Measurements from ENCODE around the gene MRAP.
"Not testable (repeated sequence)": the region's sequence is repeated elsewhere in the genome, so short reads cannot be mapped to it uniquely, and the experiment has no call there.

Gene MRAP

DNA sequence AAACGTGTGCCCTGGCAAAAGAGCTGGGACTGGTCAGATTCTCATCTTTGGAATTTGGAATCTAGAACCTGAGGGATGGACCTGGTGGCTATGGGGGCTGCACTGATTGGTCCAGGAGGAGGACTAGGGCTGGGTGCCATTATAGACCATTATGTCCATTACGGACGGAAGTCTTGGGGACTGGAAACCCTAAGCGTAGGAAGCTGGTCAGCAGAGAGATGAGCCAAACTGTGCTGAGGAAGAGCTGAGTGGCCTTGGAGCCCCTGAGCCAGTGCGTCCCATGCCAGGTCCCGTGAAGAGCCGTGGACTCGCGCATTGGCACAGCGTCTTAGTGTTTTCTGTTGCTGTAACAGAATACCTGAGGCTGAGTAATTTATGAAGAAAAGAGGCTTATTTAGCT, 10.0 kb downstream of the MRAP start:
- TF ChIP-seq, protein P1, sequence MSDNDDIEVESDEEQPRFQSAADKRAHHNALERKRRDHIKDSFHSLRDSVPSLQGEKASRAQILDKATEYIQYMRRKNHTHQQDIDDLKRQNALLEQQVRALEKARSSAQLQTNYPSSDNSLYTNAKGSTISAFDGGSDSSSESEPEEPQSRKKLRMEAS (IDR thresholded peaks at IDR 0.05; ENCODE audit: low read depth, low read length): no peak
- TF ChIP-seq POLR2A (IDR thresholded peaks at IDR 0.05; ENCODE audit: extremely low read depth, insufficient read length) (no peak), MYC (IDR thresholded peaks at IDR 0.05; ENCODE audit: low read depth, low read length) (no peak)
- TF ChIP-seq, protein P2, sequence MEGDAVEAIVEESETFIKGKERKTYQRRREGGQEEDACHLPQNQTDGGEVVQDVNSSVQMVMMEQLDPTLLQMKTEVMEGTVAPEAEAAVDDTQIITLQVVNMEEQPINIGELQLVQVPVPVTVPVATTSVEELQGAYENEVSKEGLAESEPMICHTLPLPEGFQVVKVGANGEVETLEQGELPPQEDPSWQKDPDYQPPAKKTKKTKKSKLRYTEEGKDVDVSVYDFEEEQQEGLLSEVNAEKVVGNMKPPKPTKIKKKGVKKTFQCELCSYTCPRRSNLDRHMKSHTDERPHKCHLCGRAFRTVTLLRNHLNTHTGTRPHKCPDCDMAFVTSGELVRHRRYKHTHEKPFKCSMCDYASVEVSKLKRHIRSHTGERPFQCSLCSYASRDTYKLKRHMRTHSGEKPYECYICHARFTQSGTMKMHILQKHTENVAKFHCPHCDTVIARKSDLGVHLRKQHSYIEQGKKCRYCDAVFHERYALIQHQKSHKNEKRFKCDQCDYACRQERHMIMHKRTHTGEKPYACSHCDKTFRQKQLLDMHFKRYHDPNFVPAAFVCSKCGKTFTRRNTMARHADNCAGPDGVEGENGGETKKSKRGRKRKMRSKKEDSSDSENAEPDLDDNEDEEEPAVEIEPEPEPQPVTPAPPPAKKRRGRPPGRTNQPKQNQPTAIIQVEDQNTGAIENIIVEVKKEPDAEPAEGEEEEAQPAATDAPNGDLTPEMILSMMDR (IDR thresholded peaks at IDR 0.05; ENCODE audit: low read depth, low read length): no peak
- no peak overlapping the region for H3K4me3 ChIP-seq (ENCODE audit: low read depth, low read length)
- no peak for DNase-seq (ENCODE audit: low read depth)

DNA sequence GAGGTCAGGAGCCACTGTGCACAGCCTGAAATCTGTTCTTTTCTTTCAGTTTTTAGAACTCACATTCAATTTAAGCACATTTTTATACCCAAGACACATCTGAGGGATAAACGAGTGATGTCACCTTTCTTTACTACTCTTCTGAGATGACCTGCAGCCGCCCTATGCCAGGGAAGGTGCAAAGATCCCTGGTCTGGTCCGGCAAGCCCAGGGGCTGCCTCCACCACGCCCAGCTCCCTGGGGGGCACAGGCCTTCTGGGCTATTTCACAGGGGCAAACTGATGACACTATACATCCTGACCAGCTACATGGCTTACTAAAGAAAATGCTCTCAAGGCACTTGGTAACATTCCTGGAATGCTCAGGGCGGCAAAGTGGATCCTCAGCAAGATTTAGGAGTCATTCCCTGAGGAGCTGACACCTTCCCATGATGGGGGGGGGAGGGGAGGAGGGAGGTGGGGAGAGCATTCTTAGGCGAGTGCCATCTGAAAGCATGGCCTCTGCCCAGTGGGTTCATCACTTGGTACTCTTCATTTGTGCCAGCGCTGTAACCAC, 11.3 kb downstream of the MRAP start:
- no peak for DNase-seq (ENCODE audit: low read depth)
- no peak overlapping the region for H3K4me3 ChIP-seq (ENCODE audit: low read depth, low read length)
- TF ChIP-seq, protein P2 (IDR thresholded peaks at IDR 0.05; ENCODE audit: low read depth, low read length): no peak
- TF ChIP-seq, protein P1 (IDR thresholded peaks at IDR 0.05; ENCODE audit: low read depth, low read length): no peak
- TF ChIP-seq MYC (IDR thresholded peaks at IDR 0.05; ENCODE audit: low read depth, low read length): no peak
- TF ChIP-seq POLR2A (IDR thresholded peaks at IDR 0.05; ENCODE audit: extremely low read depth, insufficient read length): no peak

DNA sequence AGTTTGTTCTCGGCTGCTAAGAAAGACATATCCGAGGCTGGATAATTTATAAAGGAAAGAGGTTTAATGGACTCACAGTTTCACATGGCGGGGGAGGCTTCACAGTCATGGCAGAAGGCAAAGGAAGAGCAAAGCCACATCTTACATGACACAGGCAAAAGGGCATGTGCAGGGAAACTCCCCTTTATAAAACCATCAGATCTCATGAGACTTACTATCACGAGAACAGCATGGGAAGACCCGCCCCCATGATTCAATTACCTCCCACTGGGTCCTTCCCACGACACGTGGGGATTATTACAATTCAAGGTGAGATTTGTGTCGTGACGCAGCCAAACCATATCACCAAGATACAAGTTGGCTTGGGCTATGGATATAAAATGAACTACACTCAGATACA, 12.3 kb downstream of the MRAP start:
- DNase-seq (ENCODE audit: low read depth): not testable (repeated sequence)

DNA sequence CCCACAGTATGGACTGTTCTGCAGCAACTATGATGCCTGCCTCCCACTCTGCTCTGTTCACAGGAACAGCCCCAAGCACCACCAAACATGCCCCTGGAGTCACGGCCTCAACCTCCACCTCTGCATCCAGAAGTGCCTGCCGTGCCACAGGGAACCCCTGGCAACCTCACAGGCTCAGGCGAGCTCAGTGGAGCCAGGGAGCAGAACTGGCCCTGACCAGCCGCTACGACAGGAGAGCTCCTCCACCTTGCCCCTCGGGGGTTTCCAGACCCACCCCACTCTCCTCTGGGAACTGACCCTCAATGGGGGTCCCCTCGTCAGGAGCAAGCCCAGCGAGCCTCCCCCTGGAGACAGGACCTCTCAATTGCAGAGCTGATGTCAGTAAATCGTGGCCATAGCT, 13.0 kb downstream of the MRAP start:
- TF ChIP-seq, protein P2 (IDR thresholded peaks at IDR 0.05; ENCODE audit: low read depth, low read length): no peak
- TF ChIP-seq POLR2A (IDR thresholded peaks at IDR 0.05; ENCODE audit: extremely low read depth, insufficient read length) (no peak), MYC (IDR thresholded peaks at IDR 0.05; ENCODE audit: low read depth, low read length) (no peak)
- TF ChIP-seq, protein P1 (IDR thresholded peaks at IDR 0.05; ENCODE audit: low read depth, low read length): no peak
- no peak overlapping the region for H3K4me3 ChIP-seq (ENCODE audit: low read depth, low read length)
- no peak for DNase-seq (ENCODE audit: low read depth)

More for the DNA sequence above, 12.3 kb downstream of the MRAP start:
- H3K4me3 ChIP-seq (ENCODE audit: low read depth, low read length): not testable (repeated sequence)

DNA sequence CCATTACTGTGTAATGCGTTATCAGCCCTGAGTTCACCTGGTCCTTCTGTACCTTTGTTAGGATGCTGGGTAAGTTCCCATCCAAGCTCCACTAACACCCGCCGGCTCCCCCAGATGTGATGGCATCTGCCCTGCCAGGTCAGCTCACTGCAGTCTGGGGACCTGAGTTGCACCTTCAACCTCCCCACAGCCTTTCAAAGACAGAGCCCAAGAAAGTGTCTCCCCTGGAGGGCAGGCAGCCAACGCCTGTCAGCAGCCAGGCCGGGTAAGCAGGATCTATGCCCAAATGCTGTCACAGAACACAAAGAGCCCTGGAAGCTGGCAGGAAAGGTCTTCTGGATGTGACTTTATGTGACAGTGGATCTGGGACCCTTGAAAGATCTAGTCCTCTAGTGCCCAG, 13.7 kb downstream of the MRAP start:
- TF ChIP-seq MYC (IDR thresholded peaks at IDR 0.05; ENCODE audit: low read depth, low read length): no peak
- no peak for TF ChIP-seq POLR2A (IDR thresholded peaks at IDR 0.05; ENCODE audit: extremely low read depth, insufficient read length)
- TF ChIP-seq, protein P2 (IDR thresholded peaks at IDR 0.05; ENCODE audit: low read depth, low read length): no peak
- TF ChIP-seq, protein P1 (IDR thresholded peaks at IDR 0.05; ENCODE audit: low read depth, low read length): no peak
- no peak for DNase-seq (ENCODE audit: low read depth)

DNA sequence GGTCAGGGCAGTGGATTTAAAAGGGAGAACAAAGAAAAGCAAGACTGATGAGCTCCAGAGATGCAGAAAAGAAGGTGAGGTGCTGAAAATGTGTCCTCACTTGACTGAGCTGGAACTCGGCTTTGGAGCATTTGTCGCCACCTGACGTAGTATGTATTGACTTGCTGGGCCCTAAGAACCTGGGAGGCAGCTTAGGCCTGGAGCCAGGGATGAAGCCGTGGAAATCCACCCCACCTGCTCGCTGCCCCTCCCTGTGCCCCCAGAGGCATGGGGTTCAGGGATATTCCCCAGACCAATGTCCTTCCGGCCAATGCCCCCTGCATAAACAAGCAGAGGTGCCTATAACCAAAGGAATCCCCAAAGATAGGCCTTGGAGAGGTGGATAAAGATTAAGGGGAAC, 14.3 kb downstream of the MRAP start:
- no peak overlapping the region for H3K4me3 ChIP-seq (ENCODE audit: low read depth, low read length)
- no peak for DNase-seq (ENCODE audit: low read depth)
- TF ChIP-seq, protein P1 (IDR thresholded peaks at IDR 0.05; ENCODE audit: low read depth, low read length): no peak
- TF ChIP-seq, protein P2 (IDR thresholded peaks at IDR 0.05; ENCODE audit: low read depth, low read length): no peak
- TF ChIP-seq MYC (IDR thresholded peaks at IDR 0.05; ENCODE audit: low read depth, low read length): no peak
- TF ChIP-seq POLR2A (IDR thresholded peaks at IDR 0.05; ENCODE audit: extremely low read depth, insufficient read length): no peak

More for the DNA sequence above, 13.7 kb downstream of the MRAP start:
- no peak overlapping the region for H3K4me3 ChIP-seq (ENCODE audit: low read depth, low read length)

All from NB4 (cell line).